Measurements from ENCODE around the gene AMZ1.

Gene AMZ1

DNA sequence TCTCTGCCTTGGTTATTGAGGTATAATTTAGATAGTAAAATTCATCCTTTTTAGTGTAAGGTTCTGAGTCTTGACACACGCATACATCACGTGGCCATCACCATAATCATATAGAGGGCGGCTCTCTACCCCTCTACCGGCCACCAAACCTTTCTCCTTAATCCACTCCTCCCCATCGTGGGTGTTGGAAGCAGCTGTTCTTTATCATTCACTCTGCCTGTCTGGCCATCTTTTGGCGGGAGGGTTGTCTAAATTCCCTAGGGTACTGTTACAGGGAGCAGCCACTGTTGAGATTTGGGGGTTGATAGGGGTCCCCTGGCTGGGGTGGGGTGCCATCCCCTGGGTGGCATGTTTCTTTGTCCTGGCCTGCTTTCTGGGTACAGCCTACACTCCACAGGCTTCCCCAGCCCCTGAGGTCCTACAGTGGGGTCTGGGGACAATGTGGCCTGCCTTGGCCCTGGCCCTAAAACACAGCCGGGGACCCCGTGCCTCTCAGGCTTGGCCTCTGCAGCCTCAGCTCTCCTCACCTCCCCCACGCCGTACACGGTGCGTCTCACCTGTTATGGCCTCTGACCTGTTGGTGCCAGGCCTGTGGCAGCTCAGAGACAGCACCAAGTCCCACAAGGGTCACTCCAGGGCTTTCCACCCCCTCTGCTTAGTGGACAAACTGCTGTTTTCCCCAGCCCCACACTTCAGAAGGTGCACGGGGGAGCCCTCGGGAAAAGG is 17.5 kb downstream of the AMZ1 start:
- TF ChIP-seq, protein P1, sequence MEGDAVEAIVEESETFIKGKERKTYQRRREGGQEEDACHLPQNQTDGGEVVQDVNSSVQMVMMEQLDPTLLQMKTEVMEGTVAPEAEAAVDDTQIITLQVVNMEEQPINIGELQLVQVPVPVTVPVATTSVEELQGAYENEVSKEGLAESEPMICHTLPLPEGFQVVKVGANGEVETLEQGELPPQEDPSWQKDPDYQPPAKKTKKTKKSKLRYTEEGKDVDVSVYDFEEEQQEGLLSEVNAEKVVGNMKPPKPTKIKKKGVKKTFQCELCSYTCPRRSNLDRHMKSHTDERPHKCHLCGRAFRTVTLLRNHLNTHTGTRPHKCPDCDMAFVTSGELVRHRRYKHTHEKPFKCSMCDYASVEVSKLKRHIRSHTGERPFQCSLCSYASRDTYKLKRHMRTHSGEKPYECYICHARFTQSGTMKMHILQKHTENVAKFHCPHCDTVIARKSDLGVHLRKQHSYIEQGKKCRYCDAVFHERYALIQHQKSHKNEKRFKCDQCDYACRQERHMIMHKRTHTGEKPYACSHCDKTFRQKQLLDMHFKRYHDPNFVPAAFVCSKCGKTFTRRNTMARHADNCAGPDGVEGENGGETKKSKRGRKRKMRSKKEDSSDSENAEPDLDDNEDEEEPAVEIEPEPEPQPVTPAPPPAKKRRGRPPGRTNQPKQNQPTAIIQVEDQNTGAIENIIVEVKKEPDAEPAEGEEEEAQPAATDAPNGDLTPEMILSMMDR (conservative IDR thresholded peaks at IDR 0.05; ENCODE audit: control insufficient read depth, insufficient read depth, low read depth, low read length) = no peak
- H3K4me3 ChIP-seq (ENCODE audit: control insufficient read depth, low read depth, low read length) = no peak overlapping the region
- DNase-seq (ENCODE audit: low read depth) = no peak

DNA sequence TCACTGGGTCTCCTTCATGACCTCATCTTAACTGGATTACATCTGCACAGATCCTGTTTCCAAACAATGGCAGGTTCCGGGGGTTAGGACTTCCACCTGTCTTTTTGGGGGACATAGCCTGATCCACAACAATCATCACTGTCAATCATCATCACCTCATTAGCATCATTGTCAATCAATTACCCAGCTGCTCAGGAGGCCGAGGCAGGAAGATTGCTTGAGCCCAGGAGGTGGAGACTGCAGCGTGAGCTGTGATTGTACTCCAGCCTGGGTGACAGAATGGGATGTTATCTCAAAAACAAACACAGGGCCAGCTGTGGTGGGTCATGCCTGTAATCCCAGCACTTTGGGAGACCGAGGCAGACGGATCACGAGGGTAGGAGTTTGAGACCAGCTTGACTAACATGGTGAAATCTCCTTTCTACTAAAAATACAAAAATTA is 18.7 kb downstream of the AMZ1 start:
- no peak overlapping the region for H3K4me3 ChIP-seq (ENCODE audit: control insufficient read depth, low read depth, low read length)
- DNase-seq (ENCODE audit: low read depth) = no peak
- TF ChIP-seq, protein P1 (conservative IDR thresholded peaks at IDR 0.05; ENCODE audit: control insufficient read depth, insufficient read depth, low read depth, low read length) = no peak

DNA sequence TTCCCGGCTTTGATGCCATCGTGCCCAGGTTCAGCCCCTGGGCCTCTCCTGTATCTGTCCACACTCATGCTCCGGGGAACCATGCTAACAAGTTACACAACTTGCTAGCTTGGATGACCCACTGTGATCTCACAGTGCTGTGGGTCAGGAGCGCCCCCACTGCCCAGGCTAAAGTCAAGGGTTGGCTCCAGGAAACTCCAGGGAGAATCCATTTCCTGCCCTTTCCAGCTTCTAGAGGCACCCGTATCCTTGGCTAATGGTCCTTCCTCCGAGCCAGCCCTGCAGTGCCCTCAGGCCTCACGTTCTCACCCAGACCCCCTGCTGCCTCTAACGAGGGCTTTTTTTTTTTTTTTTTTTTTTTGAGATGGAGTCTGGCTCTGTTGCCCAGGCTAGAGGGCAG is 19.5 kb downstream of the AMZ1 start:
- H3K4me3 ChIP-seq (ENCODE audit: control insufficient read depth, low read depth, low read length) = no peak overlapping the region
- DNase-seq (ENCODE audit: low read depth) = no peak
- TF ChIP-seq, protein P1 (conservative IDR thresholded peaks at IDR 0.05; ENCODE audit: control insufficient read depth, insufficient read depth, low read depth, low read length) = no peak

DNA sequence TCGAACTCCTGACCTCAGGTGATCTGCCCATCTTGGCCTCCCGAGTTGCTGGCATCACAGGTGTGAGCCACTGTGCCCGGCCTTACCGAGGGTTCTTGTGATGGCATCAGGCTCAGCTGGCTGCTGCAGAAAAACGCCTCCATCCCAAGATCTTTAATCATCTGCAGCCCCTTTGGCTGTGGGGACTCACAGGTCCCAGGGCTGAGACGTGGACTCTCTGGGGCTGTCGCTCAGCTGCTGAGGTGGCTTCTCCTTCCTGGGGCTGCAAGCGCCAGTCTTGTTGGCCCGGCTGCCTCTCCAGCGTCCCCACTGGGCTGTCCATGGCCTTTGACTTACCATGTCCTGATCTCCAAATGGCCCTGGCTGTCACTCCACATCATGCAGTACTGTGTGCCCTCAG is 20.0 kb downstream of the AMZ1 start:
- no peak overlapping the region for H3K4me3 ChIP-seq (ENCODE audit: control insufficient read depth, low read depth, low read length)
- TF ChIP-seq, protein P1 (conservative IDR thresholded peaks at IDR 0.05; ENCODE audit: control insufficient read depth, insufficient read depth, low read depth, low read length) = no peak
- no peak for DNase-seq (ENCODE audit: low read depth)

DNA sequence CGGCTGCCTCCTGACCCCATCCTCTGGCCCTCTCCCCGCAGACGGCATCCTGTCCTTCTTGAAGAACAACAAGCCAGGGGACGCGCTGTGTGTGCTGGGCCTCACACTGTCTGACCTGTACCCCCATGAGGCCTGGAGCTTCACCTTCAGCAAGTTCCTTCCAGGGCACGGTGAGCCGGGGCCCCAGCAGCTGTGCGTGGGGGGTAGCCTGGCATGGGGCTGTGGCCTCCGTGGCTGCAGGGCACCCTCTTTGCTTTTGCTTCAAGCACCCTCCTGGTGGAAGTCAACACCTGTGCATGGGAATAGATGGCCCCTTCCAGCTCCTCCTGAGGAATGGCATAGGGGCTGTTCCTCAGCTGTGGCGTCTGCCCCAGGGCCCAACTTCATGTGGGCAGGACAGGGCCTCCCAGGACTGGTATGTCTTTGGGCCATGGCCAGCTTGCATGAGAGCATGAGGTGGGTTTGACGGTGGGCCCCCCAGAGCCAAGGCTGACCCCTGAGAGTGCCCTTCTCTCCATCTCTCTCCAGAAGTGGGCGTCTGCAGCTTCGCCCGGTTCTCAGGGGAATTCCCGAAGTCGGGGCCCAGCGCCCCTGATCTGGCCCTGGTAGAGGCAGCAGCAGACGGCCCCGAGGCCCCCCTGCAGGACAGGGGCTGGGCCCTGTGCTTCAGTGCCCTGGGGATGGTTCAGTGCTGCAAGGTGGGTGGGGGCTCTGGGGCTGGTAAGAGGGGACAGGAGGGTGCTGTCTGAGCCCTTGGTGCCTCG is 20.7 kb downstream of the AMZ1 start:
- TF ChIP-seq, protein P1 (conservative IDR thresholded peaks at IDR 0.05; ENCODE audit: control insufficient read depth, insufficient read depth, low read depth, low read length) = no peak
- no peak overlapping the region for H3K4me3 ChIP-seq (ENCODE audit: control insufficient read depth, low read depth, low read length)
- no peak for DNase-seq (ENCODE audit: low read depth)

DNA sequence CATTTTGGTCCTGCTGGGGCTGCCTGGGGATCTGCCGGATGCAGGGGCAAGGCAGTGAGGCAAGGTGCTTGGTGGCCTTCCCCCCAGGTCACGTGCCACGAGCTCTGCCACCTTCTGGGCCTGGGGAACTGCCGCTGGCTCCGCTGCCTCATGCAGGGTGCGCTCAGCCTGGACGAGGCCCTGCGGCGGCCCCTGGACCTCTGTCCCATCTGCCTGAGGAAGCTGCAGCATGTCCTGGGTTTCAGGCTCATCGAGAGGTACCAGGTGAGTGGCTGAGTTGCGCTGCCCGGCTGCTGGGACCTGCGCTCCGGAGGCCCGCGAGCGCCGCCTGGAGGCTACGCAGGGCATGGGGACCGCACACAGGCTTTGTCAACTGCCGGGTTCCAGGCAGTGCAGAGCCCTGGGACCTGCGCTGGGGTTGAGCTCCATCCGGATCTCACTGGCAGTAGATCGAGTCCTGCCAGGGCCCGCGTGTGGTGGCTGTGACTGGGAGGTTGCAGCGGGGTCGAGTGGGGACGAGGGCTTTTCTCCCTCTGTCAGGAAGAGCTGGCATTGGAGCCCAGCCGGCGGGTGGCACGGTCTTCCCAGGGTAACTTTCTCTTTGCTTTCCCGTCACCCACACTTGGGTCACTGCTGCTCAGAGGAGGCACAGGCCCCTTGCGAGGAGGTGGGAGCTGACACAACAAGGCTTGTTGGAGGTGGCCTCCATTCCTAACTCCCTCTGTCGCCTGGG is 21.7 kb downstream of the AMZ1 start:
- peak; percentile 42 for DNase-seq (ENCODE audit: low read depth)
- TF ChIP-seq, protein P1 (conservative IDR thresholded peaks at IDR 0.05; ENCODE audit: control insufficient read depth, insufficient read depth, low read depth, low read length) = peak; percentile 74
- peak overlapping the region; percentile 7 for H3K4me3 ChIP-seq (ENCODE audit: control insufficient read depth, low read depth, low read length)
